ENCODE data around the gene RUNX2. TPM values are rescaled to one million over a fixed set of nuclear protein-coding genes. Genes with fewer than 3 reads are reported as not detected.

RUNX2 gene
- total and polyA plus RNA-seq, 2 of the 8 experiments (the other 6 are each of a cell fraction or from before 2014, with no cell fraction given): 0.26 to 1.2 TPM

DNA sequence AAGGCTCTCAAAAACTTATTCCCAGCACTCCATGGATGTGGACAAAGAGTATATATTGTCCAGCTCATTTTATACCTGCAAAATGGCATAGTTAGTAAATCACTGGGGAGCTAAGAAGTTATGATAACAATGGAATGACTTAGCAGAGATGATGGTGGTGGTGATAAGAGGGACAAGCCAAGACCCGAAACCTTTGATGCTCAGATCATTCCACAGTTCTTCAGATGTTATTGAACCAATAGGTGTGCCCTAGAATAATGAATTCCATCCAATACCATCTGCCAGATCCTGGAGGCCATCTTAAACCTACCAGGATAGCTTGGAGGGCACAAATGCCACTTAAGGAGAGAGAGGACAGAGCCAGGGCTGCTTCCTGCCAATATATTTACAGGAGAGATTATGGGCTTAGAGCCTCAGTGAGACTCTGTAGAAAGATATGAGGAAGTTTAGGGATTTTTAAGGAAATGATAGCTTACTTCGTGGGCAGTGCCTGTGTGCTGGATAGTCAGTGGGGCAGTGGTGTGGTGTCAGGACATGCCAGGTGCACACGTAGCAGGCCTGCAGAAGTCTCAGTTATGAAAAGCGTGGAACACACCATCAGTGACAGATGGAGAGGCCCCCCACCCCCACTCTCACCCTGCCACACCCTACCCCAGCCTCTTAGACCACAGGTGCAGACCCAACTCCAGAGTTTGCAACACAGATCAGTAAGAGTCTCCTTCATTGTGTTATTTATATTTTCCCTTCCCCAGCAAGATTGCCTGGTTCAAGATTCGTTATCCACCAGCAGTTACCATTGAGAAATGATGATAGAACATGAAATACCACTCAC lies 259.3 kb downstream of the RUNX2 start:
- Histone ChIP-seq H4K8ac (ENCODE audit: extremely low read depth, insufficient read depth, low read length) (no peak overlapping the region; the same call in 1 of the 2 replicates), H3K4me2 (ENCODE audit: insufficient read depth in 1 of 2, low read depth in 2 of 2, low read length in 2 of 2) (no peak overlapping the region), H3K4me1 (replicated peaks in 1 of 4; ENCODE audit: control insufficient read depth in 3 of 4, insufficient read depth in 4 of 4, low read length in 3 of 4) (no peaks in the 10 kb centered on the region), H3K9me3 (ENCODE audit: insufficient read depth in 2 of 2, low read depth in 1 of 2, low read length in 1 of 2) (no peaks in the 10 kb centered on the region; a peak in 1 of 4 replicates), H2BK120ac (replicated peaks; ENCODE audit: low read depth, low read length) (no peak overlapping the region), H3K18ac (ENCODE audit: extremely low read depth, low read length) (no peak overlapping the region), H3K36me3 (ENCODE audit: control insufficient read depth in 2 of 4, insufficient read depth in 4 of 4, low read length in 3 of 4) (no peaks in the 10 kb centered on the region), H3K4me3 (ENCODE audit: extremely low read depth in 1 of 4, insufficient read depth in 2 of 4, low read depth in 3 of 4, low read length in 4 of 4) (no peak overlapping the region), H2BK12ac (ENCODE audit: low read depth, low read length) (no peak overlapping the region), H3K9ac (replicated peaks in 1 of 4; ENCODE audit: extremely low read depth in 1 of 4, low read depth in 3 of 4, low read length in 3 of 4) (no peak overlapping the region), H2BK20ac (ENCODE audit: low read length) (no peak overlapping the region), H2AFZ (ENCODE audit: low read length) (no peak overlapping the region), H4K5ac (ENCODE audit: insufficient read length, low read depth, low read length) (no peak overlapping the region), H4K91ac (replicated peaks; ENCODE audit: insufficient read length, low read length) (no peak overlapping the region), H3K23me2 (ENCODE audit: low read depth, low read length) (no peaks in the 10 kb centered on the region), H4K20me1 (replicated peaks in 1 of 2; ENCODE audit: control insufficient read depth in 1 of 2, insufficient read depth in 2 of 2, low read length in 2 of 2) (no peaks in the 10 kb centered on the region), H3K56ac (replicated peaks; ENCODE audit: insufficient read length, low read depth, low read length) (no peak overlapping the region), H3K23ac (ENCODE audit: insufficient read length) (no peak overlapping the region), H3K4ac (replicated peaks; ENCODE audit: insufficient read length, low read depth, low read length) (no peak overlapping the region), H3K79me2 (ENCODE audit: control insufficient read depth in 1 of 2, insufficient read depth in 2 of 2, low read length in 2 of 2) (no peaks in the 10 kb centered on the region), H3K27me3 (replicated peaks in 1 of 4; ENCODE audit: control insufficient read depth in 3 of 4, extremely low read depth in 1 of 4, insufficient read depth in 3 of 4, low read length in 3 of 4) (peaks cover 0 to 1% (median 0%) of the 10 kb centered on the region in 4 experiments; a peak in 2 of 7 replicates), H2BK5ac (ENCODE audit: low read depth, low read length) (no peak overlapping the region), H2BK15ac (ENCODE audit: low read length) (no peak overlapping the region), H2AK5ac (ENCODE audit: low read depth, low read length) (no peak overlapping the region), H3K79me1 (ENCODE audit: low read depth, low read length) (no peaks in the 10 kb centered on the region), H3K14ac (ENCODE audit: insufficient read length) (no peak overlapping the region), H3K27ac (ENCODE audit: low read depth, low read length) (no peak overlapping the region)
- TF ChIP-seq POLR2AphosphoS5 (IDR thresholded peaks at IDR 0.05; ENCODE audit: low read depth, low read length) (no peak), CBX5 (IDR thresholded peaks at IDR 0.05; ENCODE audit: low read depth, low read length) (no peak), BACH1 (IDR thresholded peaks at IDR 0.05; ENCODE audit: low read length) (no peak), SRF (IDR thresholded peaks at IDR 0.05; ENCODE audit: low read depth, low read length) (no peak), JUND (IDR thresholded peaks at IDR 0.05; ENCODE audit: low read length) (no peak), HDAC2 (IDR thresholded peaks at IDR 0.05; ENCODE audit: borderline replicate concordance in 1 of 2, low read depth in 2 of 2, low read length in 2 of 2) (no peak), RFX5 (IDR thresholded peaks at IDR 0.05; ENCODE audit: borderline replicate concordance, low read depth, low read length) (no peak), BRCA1 (IDR thresholded peaks at IDR 0.05; ENCODE audit: low read depth, low read length) (no peak), RBBP5 (IDR thresholded peaks at IDR 0.05; ENCODE audit: borderline replicate concordance, low read depth, low read length) (no peak)
- TF ChIP-seq, protein P1, sequence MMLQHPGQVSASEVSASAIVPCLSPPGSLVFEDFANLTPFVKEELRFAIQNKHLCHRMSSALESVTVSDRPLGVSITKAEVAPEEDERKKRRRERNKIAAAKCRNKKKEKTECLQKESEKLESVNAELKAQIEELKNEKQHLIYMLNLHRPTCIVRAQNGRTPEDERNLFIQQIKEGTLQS (IDR thresholded peaks at IDR 0.05; ENCODE audit: insufficient read depth, low read depth, low read length): no peak
- ChIA-PET POLR2A (ENCODE audit: partially characterized antibody) (no interaction called here), CTCF (ENCODE audit: partially characterized antibody) (interaction anchor here (1.2 to 1.4 kb wide), 3 partner anchors 8 to 86 kb away, joined by 3 to 5 read pairs (median 3); no protein-coding TSS in a partner anchor)
- 85% methylated on average over 5 of the region's 5 CpGs; no CpG with 5 or more reads in 1 of the 2 experiments for WGBS, 2 experiments (ENCODE audit: extremely low coverage in 1 of 2, insufficient coverage in 1 of 2, insufficient read length in 1 of 2, insufficient replicate concordance in 2 of 2, low coverage in 1 of 2, low lambda C conversion rate in 2 of 2, missing lambda C conversion rate in 1 of 2)
- FAIRE-seq: no peak
- no peak for DNase-seq (ENCODE audit: low read depth in 1 of 2, low spot score in 2 of 2)

Data from H1 (cell line).